ENCODE results near the gene ATP10A. TPM values are rescaled to one million over a fixed set of nuclear protein-coding genes. Genes with fewer than 3 reads are reported as not detected.
"Not testable (repeated sequence)": the region's sequence is repeated elsewhere in the genome, so short reads cannot be mapped to it uniquely, and the experiment has no call there.

Gene ATP10A
- polyA plus RNA-seq, 1 of the 3 experiments (the other 2 are of a cell fraction): not detected

GRCh38 chr15:25772500-25772899, 90.6 kb downstream of the ATP10A start (continued):
- TF ChIP-seq RFX5 (IDR thresholded peaks at IDR 0.05; ENCODE audit: low read length): no peak
- no peak for TF ChIP-seq RXRA (IDR thresholded peaks at IDR 0.05; ENCODE audit: borderline replicate concordance, low read depth)
- TF ChIP-seq POLR2AphosphoS5 (IDR thresholded peaks at IDR 0.05; ENCODE audit: low read depth, low read length): no peak
- no peak for TF ChIP-seq REST (IDR thresholded peaks at IDR 0.05; ENCODE audit: low read depth, low read length)

- H3K79me2 ChIP-seq (ENCODE audit: insufficient read depth): not testable (repeated sequence)
Observed at GRCh38 chr15:25771736-25772135, 91.4 kb downstream of the ATP10A start.

GRCh38 chr15:25771338-25771706, 91.8 kb downstream of the ATP10A start:
- no peak for TF ChIP-seq EZH2phosphoT487 (IDR thresholded peaks at IDR 0.05; ENCODE audit: borderline replicate concordance, low read depth)
- TF ChIP-seq YY1 (IDR thresholded peaks at IDR 0.05; ENCODE audit: low read depth): no peak
- no peak for TF ChIP-seq CTCF (IDR thresholded peaks at IDR 0.05)
- no peak for TF ChIP-seq RXRA (IDR thresholded peaks at IDR 0.05; ENCODE audit: borderline replicate concordance, low read depth)
- no peak for TF ChIP-seq POLR2AphosphoS5 (IDR thresholded peaks at IDR 0.05; ENCODE audit: low read depth, low read length)
- no peaks in the 10 kb centered on the region for H3F3A ChIP-seq (replicated peaks; ENCODE audit: insufficient read depth)
- no peak overlapping the region for H3K4me2 ChIP-seq
- H3K9me3 ChIP-seq: no peaks in the 10 kb centered on the region
- no peak overlapping the region for H3K4me3 ChIP-seq (ENCODE audit: low read depth in 2 of 2, low read length in 1 of 2)
- 52% methylated on average over 1 of the region's 1 CpG for WGBS (ENCODE audit: low lambda C conversion rate)
- no peaks in the 10 kb centered on the region for H4K20me1 ChIP-seq (ENCODE audit: insufficient read depth)
- no peaks in the 10 kb centered on the region for H3K79me2 ChIP-seq (ENCODE audit: insufficient read depth)
- no peaks in the 10 kb centered on the region for H3K9me2 ChIP-seq
- no peaks in the 10 kb centered on the region for H3K27me3 ChIP-seq (ENCODE audit: insufficient read depth)
- no peaks in the 10 kb centered on the region for H3K36me3 ChIP-seq (replicated peaks in 1 of 2; ENCODE audit: control insufficient read depth in 1 of 2, insufficient read depth in 2 of 2, low read length in 1 of 2)
- H3K27ac ChIP-seq (ENCODE audit: low read depth in 2 of 2, low read length in 1 of 2): no peak overlapping the region
- H3K4me1 ChIP-seq (ENCODE audit: control insufficient read depth in 1 of 2, insufficient read depth in 2 of 2, low read depth in 1 of 2, low read length in 1 of 2): no peaks in the 10 kb centered on the region
- CTCF ChIA-PET: no interaction called here
- no peak overlapping the region for H2AFZ ChIP-seq (ENCODE audit: low read depth)
- DNase-seq: no peak
- H3K9ac ChIP-seq: no peak overlapping the region
- POLR2A ChIA-PET: no interaction called here

More at GRCh38 chr15:25771736-25772135, 91.4 kb downstream of the ATP10A start:
- H3K9ac ChIP-seq; H3K36me3 ChIP-seq (replicated peaks in 1 of 2; ENCODE audit: control insufficient read depth in 1 of 2, insufficient read depth in 2 of 2, low read length in 1 of 2); H3K4me3 ChIP-seq (ENCODE audit: low read depth in 2 of 2, low read length in 1 of 2); H3K4me2 ChIP-seq; CTCF ChIA-PET; DNase-seq; H3K4me1 ChIP-seq (ENCODE audit: control insufficient read depth in 1 of 2, insufficient read depth in 2 of 2, low read depth in 1 of 2, low read length in 1 of 2); H4K20me1 ChIP-seq (ENCODE audit: insufficient read depth); H3K9me3 ChIP-seq; POLR2A ChIA-PET; H3K9me2 ChIP-seq; H3F3A ChIP-seq (replicated peaks; ENCODE audit: insufficient read depth); H3K27me3 ChIP-seq (ENCODE audit: insufficient read depth); H3K27ac ChIP-seq (ENCODE audit: low read depth in 2 of 2, low read length in 1 of 2); H2AFZ ChIP-seq (ENCODE audit: low read depth): not testable (repeated sequence)
- 70% methylated on average over 8 of the region's 8 CpGs for WGBS (ENCODE audit: low lambda C conversion rate)
